Omental fat pad (tissue), 4 donors: ENCODE measurements around the gene EGR4. TPM values are rescaled to one million over a fixed set of nuclear protein-coding genes. Genes with fewer than 3 reads are reported as not detected.

Experiments
- ATAC-seq: fragments of 150-250 bp; one replicate; pipeline ENCODE4 v1.9.1; 2016; ENCODE audit warnings: mild to moderate bottlenecking, moderate library complexity; ENCODE audit not compliant: low FRiP score
- DNase-seq: peaks from one replicate; pipeline ENCODE4 v3.0.0-alpha.2; 2019; ENCODE audit warnings: low spot score
- CTCF ChIP-seq, 3 donors: fragments of 450-650 bp; IDR thresholded peaks; one replicate each; pipeline ENCODE4 v1.5.1; 2016 to 2017; ENCODE audit warnings: antibody characterized with exemption in 3 of 3, mild to moderate bottlenecking in 3 of 3, moderate library complexity in 2 of 3
- total RNA-seq, 4 donors: library from RNA; depleted of rRNA; stranded (reverse); fragments of >200 nt; gene quantifications; one replicate each; pipeline ENCODE4 v1.1.0, GENCODE V29; 2016

The EGR4 gene
- total RNA-seq, 4 donors from 2014 or later, result not detected

GRCh38 chr2:73258913-73259215 is 34.5 kb downstream of the EGR4 start:
- DNase-seq (no peak), ATAC-seq (no peak)

GRCh38 chr2:73258186-73258912 is 35.0 kb downstream of the EGR4 start:
- no peak for DNase-seq

More at GRCh38 chr2:73258913-73259215, 34.5 kb downstream of the EGR4 start:
- TF ChIP-seq CTCF (IDR thresholded peaks at IDR 0.05), result no peak

GRCh38 chr2:73257425-73258125 is 35.8 kb downstream of the EGR4 start:
- ATAC-seq (no peak), DNase-seq (no peak)
- no peak for TF ChIP-seq CTCF (IDR thresholded peaks at IDR 0.05)

More at GRCh38 chr2:73258186-73258912, 35.0 kb downstream of the EGR4 start:
- ATAC-seq, result no peak
- no peak for TF ChIP-seq CTCF (IDR thresholded peaks at IDR 0.05)

GRCh38 chr2:73257021-73257420 is 36.3 kb downstream of the EGR4 start:
- no peak for TF ChIP-seq CTCF (IDR thresholded peaks at IDR 0.05)
- no peak for DNase-seq
- no peak for ATAC-seq

- no peak for DNase-seq
- ATAC-seq, result no peak
- no peak for TF ChIP-seq CTCF (IDR thresholded peaks at IDR 0.05)
Measured at GRCh38 chr2:73256618-73256922, 36.8 kb downstream of the EGR4 start.

- ATAC-seq (no peak), DNase-seq (no peak)
- no peak for TF ChIP-seq CTCF (IDR thresholded peaks at IDR 0.05)
Measured at GRCh38 chr2:73255907-73256617, 37.3 kb downstream of the EGR4 start.
